Esophagus muscularis mucosa (tissue), 4 donors: ENCODE data around the gene OR2T3. TPM values are rescaled to one million over a fixed set of nuclear protein-coding genes. Genes with fewer than 3 reads are reported as not detected.
"Not testable (repeated sequence)": the region's sequence is repeated elsewhere in the genome, so short reads cannot be mapped to it uniquely, and the experiment has no call there.

ENCODE experiments used
- DNase-seq: peaks from one replicate; pipeline ENCODE4 v3.0.0-alpha.2; 2017; ENCODE audit errors: extremely low spot score
- H3K27ac ChIP-seq, 4 donors: fragments of 200-600 bp; sonication (generic); replicated peaks in 1 of 4; 1 replicate in 3 of 4; 2 replicates in 1 of 4; pipeline ENCODE4 v1.5.1; 2016 to 2019; ENCODE audit warnings: mild to moderate bottlenecking in 1 of 4
- H3K27me3 ChIP-seq, 4 donors: fragments of 200-600 bp; sonication (generic); one replicate each; pipeline versions ENCODE4 v1.5.1 to v1.6.0; 2016 to 2019
- H3K36me3 ChIP-seq, 4 donors: fragments of 200-600 bp; sonication (generic); one replicate each; pipeline ENCODE4 v1.5.1; 2016 to 2019
- H3K4me1 ChIP-seq, 4 donors: fragments of 200-600 bp; sonication (generic); one replicate each; pipeline ENCODE4 v1.5.1; 2016 to 2019
- H3K4me3 ChIP-seq, 4 donors: fragments of 200-600 bp; sonication (generic); 1 replicate in 2 of 4; 2 replicates in 2 of 4; pipeline ENCODE4 v1.5.1; 2016 to 2019; ENCODE audit warnings: mild to moderate bottlenecking in 4 of 4, moderate library complexity in 1 of 4
- H3K9me3 ChIP-seq, 4 donors: fragments of 200-600 bp; sonication (generic); 1 replicate in 3 of 4; 2 replicates in 1 of 4; pipeline ENCODE4 v1.5.1; 2016 to 2019
- EP300 ChIP-seq: sonication (generic); formaldehyde crosslinking; IDR thresholded peaks from one replicate; pipeline ENCODE4 v1.6.1; 2017; ENCODE audit warnings: antibody characterized with exemption
- POLR2A ChIP-seq: fragments of 450-650 bp; IDR thresholded peaks from one replicate; pipeline ENCODE4 v1.6.1; 2017; ENCODE audit warnings: antibody characterized with exemption, moderate library complexity, mild to moderate bottlenecking, low read depth
- POLR2AphosphoS5 ChIP-seq, 2 donors: sonication (generic); formaldehyde crosslinking; IDR thresholded peaks; one replicate each; pipeline ENCODE4 v1.6.1; 2017; ENCODE audit warnings: antibody characterized with exemption in 2 of 2
- WGBS: methylation state at CpG from one replicate; pipeline ENCODE4 v1.1.5; 2018; 5-methylcytosine and 5-hydroxymethylcytosine counted together
- intact Hi-C: fragments of 100-400 bp; cut with DNase I; formaldehyde crosslinking; loops from one replicate; pipeline ENCODE4 v1.15.1; 2023
- total RNA-seq, 4 donors: library from RNA; depleted of rRNA; stranded (reverse); fragments of >200 nt; gene quantifications; one replicate each; pipeline versions ENCODE4 v1.1.0 to v1.2.1, GENCODE V29; 2016
- TF ChIP-seq, protein P1 (sequence below), 3 experiments: fragments of 200-600 bp in 2 of 3; fragments of 450-650 bp in 1 of 3; sonication (generic) in 2 of 3; IDR thresholded peaks; one replicate each; pipeline ENCODE4 v1.5.1; 2017 to 2019; ENCODE audit warnings: antibody characterized with exemption in 3 of 3, mild to moderate bottlenecking in 2 of 3, moderate library complexity in 1 of 3

OR2T3 gene
- total RNA-seq, 4 donors from 2014 or later: not detected

DNA sequence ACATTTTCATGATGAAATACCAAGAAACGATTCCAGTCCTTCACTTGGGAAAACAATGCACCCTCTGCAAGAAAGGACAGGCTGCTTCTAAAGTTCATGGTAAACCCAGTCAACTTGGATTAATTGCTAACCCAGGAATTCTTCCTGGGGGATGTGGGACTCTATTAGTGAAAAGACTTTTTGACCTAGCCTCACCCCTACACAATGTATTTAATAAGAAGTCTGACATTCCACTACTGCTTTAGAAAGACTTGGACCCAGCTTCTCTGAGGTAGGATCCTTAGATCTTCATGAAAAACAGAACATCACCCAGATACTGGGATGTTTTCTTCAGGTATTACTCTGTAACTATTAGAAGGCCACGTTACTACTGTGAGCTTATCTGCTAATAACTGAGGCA lies 27.8 kb upstream of the OR2T3 start, which contains the start of gene OR2T2:
Gene OR2T2 (plus strand): TSS at position 239 of the 400 bp plus-strand sequence. CDS start 7,161 bp downstream, outside the sequence.
- WGBS: 29% methylated on average over 1 of the region's 2 CpGs
- DNase-seq, intact Hi-C loops: not testable (repeated sequence)

GRCh38 chr1:248448409-248449074 lies 24.6 kb upstream of the OR2T3 start:
- H3K27ac ChIP-seq, DNase-seq, intact Hi-C loops, H3K27me3 ChIP-seq, H3K4me1 ChIP-seq, H3K36me3 ChIP-seq, H3K4me3 ChIP-seq, H3K9me3 ChIP-seq: not testable (repeated sequence)
- no CpG with 5 or more reads among the region's 4 CpGs for WGBS

More for the DNA sequence above, 27.8 kb upstream of the OR2T3 start, which contains the start of gene OR2T2:
- H3K9me3 ChIP-seq, H3K4me3 ChIP-seq, H3K4me1 ChIP-seq, H3K36me3 ChIP-seq, H3K27ac ChIP-seq, H3K27me3 ChIP-seq: not testable (repeated sequence)

DNA sequence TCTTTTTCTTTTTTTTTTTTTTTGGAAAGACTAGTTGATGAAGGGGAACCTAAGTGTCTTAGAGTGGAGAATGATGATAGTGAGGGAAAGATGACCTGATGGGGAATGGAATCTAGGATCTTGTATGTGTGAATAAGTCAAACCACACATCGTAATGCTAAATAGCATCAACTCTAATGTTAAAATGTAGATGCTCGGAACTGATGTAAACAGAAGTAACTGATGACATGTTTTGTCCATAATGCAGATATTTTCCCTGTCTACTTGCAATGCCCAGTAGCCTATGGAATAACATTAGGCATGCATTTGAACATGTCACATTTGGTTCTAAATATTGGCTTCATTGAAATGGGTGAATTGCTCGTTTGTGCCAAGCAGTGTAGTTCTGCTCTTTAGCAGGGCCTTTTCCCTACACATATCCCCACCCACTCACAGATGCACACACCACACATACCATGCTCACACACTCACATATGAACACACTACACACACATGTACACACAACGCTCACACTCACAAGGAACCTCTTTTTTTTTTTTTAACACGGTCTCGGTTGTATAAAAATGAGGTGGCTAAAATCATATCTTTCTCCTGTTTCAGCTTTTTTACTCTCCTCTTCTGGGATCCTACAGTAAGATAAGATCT lies 23.2 kb upstream of the OR2T3 start:
- H3K4me1 ChIP-seq, H3K27me3 ChIP-seq, intact Hi-C loops, H3K27ac ChIP-seq, H3K9me3 ChIP-seq, H3K36me3 ChIP-seq, H3K4me3 ChIP-seq, DNase-seq: not testable (repeated sequence)
- 71% methylated on average over 5 of the region's 6 CpGs for WGBS

DNA sequence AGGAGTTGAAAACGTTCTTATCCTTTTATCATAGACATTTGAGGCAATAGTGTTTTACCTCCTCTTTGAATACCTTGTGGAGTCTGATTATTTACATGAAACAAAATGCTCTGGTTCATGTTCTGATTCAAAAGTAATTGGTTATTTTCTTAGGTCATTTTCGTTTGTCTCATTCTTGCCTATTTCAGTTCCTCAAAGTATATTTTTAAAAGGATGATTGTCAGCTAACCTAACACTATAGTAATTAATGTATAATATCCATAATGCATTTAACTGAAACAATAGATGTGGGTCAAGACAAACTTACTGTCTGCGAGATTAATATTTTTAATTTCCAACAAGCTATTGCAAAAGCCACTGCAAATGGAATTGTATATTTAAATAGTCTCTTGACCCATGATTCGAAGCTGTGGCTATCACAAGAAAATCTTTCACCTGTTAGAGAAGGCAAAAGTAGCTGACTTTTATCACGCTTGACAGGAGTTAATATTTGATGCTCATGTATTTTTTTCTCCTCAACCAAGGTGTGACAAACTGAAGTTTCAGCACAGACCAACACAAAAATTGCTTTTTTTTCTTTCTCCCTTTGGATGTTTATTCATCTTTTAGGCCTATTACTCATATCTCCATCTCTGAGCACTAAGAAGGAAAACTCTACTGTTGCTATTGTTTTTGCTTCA lies 22.5 kb upstream of the OR2T3 start:
- intact Hi-C loops, H3K4me1 ChIP-seq, DNase-seq, H3K27ac ChIP-seq, H3K36me3 ChIP-seq, H3K9me3 ChIP-seq, H3K4me3 ChIP-seq, H3K27me3 ChIP-seq: not testable (repeated sequence)
- 35% methylated on average over 2 of the region's 5 CpGs for WGBS

DNA sequence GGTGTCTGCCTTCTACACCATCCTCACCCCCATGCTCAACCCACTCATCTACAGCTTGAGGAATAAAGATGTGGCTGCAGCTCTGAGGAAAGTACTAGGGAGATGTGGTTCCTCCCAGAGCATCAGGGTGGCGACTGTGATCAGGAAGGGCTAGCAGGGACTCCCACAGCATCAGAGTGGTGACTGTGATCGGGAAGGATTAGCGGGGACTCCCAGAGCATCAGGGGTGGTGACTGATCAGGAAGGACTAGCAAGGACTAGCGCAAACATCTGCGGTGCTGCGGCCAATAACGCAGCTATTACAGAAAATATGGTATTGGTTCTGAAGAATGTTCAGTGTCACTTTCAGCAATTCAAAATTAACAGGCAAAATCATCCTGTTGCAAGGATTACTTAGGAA lies 19.5 kb upstream of the OR2T3 start:
- H3K4me3 ChIP-seq, H3K4me1 ChIP-seq, H3K27ac ChIP-seq, H3K9me3 ChIP-seq, H3K27me3 ChIP-seq, H3K36me3 ChIP-seq, intact Hi-C loops, DNase-seq: not testable (repeated sequence)
- WGBS: no CpG with 5 or more reads among the region's 7 CpGs

DNA sequence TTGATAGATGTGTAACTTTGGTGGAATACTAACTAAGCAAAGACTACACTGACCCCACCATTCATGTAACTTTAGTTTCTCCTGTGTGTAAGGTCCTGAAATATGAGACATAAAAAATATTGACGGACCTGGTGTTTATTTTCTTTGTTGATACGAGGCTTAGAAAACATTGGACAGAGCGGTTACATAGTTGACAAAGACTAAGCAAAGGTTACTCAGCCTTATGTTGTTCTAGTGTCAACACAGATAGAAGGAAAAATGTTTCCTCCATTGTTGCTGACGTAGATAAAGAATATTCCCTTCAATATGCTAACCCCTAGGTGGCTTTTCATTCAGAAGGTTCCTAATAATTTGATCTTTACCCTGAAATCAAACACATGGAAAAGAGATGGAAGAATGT lies 18.1 kb upstream of the OR2T3 start:
- 63% methylated on average over 3 of the region's 4 CpGs for WGBS
- H3K4me3 ChIP-seq, intact Hi-C loops, H3K4me1 ChIP-seq, H3K36me3 ChIP-seq, H3K9me3 ChIP-seq, DNase-seq, H3K27ac ChIP-seq, H3K27me3 ChIP-seq: not testable (repeated sequence)

DNA sequence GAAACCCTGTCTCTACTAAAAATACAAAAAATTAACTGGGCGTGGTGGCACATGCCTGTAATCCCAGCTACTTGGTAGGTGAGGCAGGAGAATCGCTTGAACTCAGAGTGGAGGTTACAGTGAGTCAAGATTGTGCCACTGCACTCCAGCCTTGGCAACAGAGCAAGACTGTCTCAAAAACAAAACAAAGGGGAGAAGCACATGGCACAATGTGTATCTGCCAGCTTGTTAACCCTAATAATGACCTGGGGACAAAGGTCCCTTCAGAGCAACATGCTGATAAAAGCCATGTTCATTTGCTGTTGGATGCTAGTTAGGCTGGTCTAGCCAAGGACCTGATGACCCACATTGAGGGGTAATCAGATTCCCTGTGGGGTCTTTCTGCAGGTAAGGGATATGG lies 16.5 kb upstream of the OR2T3 start:
- H3K36me3 ChIP-seq, intact Hi-C loops, H3K4me3 ChIP-seq, H3K27me3 ChIP-seq, H3K27ac ChIP-seq, DNase-seq, H3K4me1 ChIP-seq, H3K9me3 ChIP-seq: not testable (repeated sequence)
- WGBS: no CpG with 5 or more reads among the region's 2 CpGs

DNA sequence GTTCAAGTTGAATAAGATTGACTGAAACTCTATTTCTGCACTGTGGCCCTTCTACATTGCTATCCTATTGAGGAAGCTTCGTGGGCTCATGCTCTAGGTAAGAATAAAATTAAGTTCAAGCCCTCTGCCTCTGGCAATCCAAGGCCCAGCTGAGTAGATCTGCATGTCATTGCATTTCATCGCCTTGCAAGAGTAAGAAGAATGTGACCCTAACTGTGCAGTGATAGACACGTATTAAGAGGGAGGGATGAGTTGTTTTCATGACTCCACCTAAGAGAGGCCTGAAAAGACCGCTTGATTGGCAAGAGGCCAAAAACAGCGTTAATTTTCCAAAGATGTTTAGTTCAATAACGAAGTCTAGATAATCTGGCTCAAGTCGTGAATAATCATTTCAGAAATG lies 14.0 kb upstream of the OR2T3 start:
- H3K36me3 ChIP-seq, H3K4me3 ChIP-seq, DNase-seq, H3K4me1 ChIP-seq, H3K9me3 ChIP-seq, H3K27ac ChIP-seq, H3K27me3 ChIP-seq, intact Hi-C loops: not testable (repeated sequence)
- WGBS: 67% methylated on average over 7 of the region's 7 CpGs

DNA sequence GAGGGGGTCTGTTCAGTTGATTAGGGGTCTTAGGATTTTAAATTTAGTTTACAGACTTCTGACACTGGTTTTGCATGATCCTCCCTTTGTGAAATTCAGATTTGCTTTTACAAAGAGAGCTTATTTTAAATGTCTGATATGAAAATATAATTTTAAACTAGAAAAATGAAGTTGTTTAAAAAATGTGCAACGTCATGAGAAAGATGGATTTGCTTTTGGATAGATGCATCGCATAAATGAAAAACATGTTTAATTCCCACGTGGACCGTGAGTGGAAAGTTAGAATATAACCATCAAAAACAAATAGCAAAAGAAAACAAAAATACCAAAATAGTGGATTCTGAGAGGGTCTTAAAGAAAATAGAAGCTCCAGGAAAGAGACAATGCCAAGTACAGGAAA lies 2.0 kb upstream of the OR2T3 start:
- H3K4me3 ChIP-seq: no peak overlapping the region
- H3K27me3 ChIP-seq: no peaks in the 10 kb centered on the region
- no peaks in the 10 kb centered on the region for H3K9me3 ChIP-seq
- WGBS: 86% methylated on average over 4 of the region's 4 CpGs
- H3K36me3 ChIP-seq: no peaks in the 10 kb centered on the region
- H3K27ac ChIP-seq: no peak overlapping the region
- intact Hi-C loops: no loop called here
- DNase-seq: no peak
- H3K4me1 ChIP-seq: no peaks in the 10 kb centered on the region
- TF ChIP-seq POLR2A (no peak), POLR2AphosphoS5 (IDR thresholded peaks at IDR 0.05) (no peak), EP300 (no peak)
- TF ChIP-seq, protein P1, sequence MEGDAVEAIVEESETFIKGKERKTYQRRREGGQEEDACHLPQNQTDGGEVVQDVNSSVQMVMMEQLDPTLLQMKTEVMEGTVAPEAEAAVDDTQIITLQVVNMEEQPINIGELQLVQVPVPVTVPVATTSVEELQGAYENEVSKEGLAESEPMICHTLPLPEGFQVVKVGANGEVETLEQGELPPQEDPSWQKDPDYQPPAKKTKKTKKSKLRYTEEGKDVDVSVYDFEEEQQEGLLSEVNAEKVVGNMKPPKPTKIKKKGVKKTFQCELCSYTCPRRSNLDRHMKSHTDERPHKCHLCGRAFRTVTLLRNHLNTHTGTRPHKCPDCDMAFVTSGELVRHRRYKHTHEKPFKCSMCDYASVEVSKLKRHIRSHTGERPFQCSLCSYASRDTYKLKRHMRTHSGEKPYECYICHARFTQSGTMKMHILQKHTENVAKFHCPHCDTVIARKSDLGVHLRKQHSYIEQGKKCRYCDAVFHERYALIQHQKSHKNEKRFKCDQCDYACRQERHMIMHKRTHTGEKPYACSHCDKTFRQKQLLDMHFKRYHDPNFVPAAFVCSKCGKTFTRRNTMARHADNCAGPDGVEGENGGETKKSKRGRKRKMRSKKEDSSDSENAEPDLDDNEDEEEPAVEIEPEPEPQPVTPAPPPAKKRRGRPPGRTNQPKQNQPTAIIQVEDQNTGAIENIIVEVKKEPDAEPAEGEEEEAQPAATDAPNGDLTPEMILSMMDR (IDR thresholded peaks at IDR 0.05): no peak

GRCh38 chr1:248472111-248472510 lies 1.0 kb upstream of the OR2T3 start:
- H3K27ac ChIP-seq, H3K9me3 ChIP-seq, H3K27me3 ChIP-seq, H3K4me3 ChIP-seq, H3K4me1 ChIP-seq, intact Hi-C loops, H3K36me3 ChIP-seq, DNase-seq: not testable (repeated sequence)
- WGBS: 49% methylated on average over 2 of the region's 2 CpGs

GRCh38 chr1:248475660-248476059 lies 2.5 kb downstream of the OR2T3 start:
- H3K27me3 ChIP-seq, H3K9me3 ChIP-seq, H3K36me3 ChIP-seq, intact Hi-C loops, H3K27ac ChIP-seq, H3K4me3 ChIP-seq, DNase-seq, H3K4me1 ChIP-seq: not testable (repeated sequence)
- WGBS: no CpG with 5 or more reads among the region's 1 CpG
